PFSK-1 (cell line): ENCODE measurements around the gene AHDC1.

Experiments
- POLR2AphosphoS5 ChIP-seq: IDR thresholded peaks from 2 replicates; pipeline ENCODE4 v1.6.1; 2012; ENCODE audit warnings: low read depth, mild to moderate bottlenecking, control low read depth, low read length, moderate library complexity
- REST ChIP-seq, 2 experiments: IDR thresholded peaks; 2 replicates each; pipeline versions ENCODE4 v1.6.1 to v1.8.0; 2011 to 2012; ENCODE audit warnings: low read depth in 2 of 2, low read length in 2 of 2, control low read depth in 1 of 2, inconsistent platforms in 1 of 2, mild to moderate bottlenecking in 1 of 2, moderate library complexity in 1 of 2; ENCODE audit not compliant: insufficient read depth in 1 of 2

DNA sequence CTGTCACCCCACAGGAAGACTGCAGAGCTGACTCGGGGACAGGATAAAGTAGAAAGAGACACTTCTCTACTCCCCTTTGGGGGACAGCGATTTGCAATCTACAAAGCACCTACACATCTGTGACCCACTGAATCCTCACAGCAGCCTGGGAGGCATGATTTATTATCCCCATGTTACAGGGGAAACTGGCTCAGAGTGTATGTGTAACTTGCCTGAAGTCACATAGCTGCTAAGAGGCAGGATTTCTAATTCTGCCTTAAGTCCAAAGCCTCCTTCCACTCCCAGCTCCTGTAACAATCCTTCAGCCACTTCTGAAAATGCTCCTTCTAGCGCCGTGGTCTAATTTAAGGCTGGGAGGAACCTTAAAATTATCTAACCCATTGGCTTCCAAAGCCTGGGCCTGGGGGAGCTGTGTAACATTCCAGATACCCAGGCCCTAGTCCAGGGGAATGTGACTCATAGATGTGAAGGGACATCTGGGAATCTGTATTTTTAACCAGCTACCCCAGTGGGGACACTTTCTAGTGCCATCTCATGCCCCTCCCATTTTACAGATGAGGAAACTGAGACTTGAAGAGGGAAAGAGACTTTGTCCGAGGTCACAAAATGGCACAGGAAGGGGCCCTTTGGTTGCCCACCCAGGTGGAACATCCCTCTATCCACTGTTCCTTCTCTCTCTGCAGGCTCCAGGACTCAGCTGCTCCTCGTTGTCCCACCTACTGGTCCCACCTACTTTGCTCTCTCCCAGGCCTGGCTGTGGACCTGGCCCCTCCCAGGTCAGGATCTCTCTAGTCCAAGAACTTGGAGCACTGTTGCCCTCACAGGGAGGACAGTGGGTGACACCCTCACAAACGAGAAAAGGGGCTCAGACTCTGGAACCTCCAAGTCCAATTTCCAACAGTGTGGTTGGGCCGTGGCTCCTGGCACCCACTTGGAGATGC, 48.9 kb downstream of the AHDC1 start:
- TF ChIP-seq POLR2AphosphoS5 (no peak), REST (IDR thresholded peaks at IDR 0.05; ENCODE audit: insufficient read depth in 1 of 2, low read depth in 2 of 2, low read length in 2 of 2) (no peak)
